AG04450 (cell line): ENCODE data around the gene MED14. TPM values are rescaled to one million over a fixed set of nuclear protein-coding genes. Genes with fewer than 3 reads are reported as not detected.

Experiments
- CTCF ChIA-PET: fragments of 300-600, 350-600 bp; formaldehyde crosslinking; extraction: SDS; loops from one replicate; lab custom pipeline; 2022; ENCODE audit warnings: antibody characterized with exemption, inconsistent platforms; lab: Charles Lee
- POLR2A ChIA-PET: fragments of 350-600 bp; formaldehyde crosslinking; extraction: SDS; loops from one replicate; lab custom pipeline; 2021; ENCODE audit warnings: antibody characterized with exemption, inconsistent platforms; lab: Yijun Ruan, JAX
- DNase-seq: peaks from one replicate; pipeline ENCODE4 v3.0.0-alpha.2; 2011; ENCODE audit warnings: low read depth, low spot score
- H3K27ac ChIP-seq: one replicate; pipeline ENCODE4 v1.5.1; 2012; ENCODE audit warnings: low read depth, low read length, control low read depth
- H3K27me3 ChIP-seq: one replicate; pipeline ENCODE4 v1.6.0; 2012; ENCODE audit warnings: low read length; ENCODE audit not compliant: control insufficient read depth, insufficient read depth
- H3K4me3 ChIP-seq: 2 replicates; pipeline ENCODE4 v1.5.1; 2011; ENCODE audit warnings: mild to moderate bottlenecking, low read depth, low read length, control low read depth
- H3K9me3 ChIP-seq: 2 replicates; pipeline ENCODE4 v1.5.1; 2012; ENCODE audit warnings: low read length; ENCODE audit not compliant: control insufficient read depth, insufficient read depth
- polyA plus RNA-seq: library from polyadenylated mRNA; depleted of rRNA; stranded (reverse); fragments of >200 nt; gene quantifications from 2 replicates; pipeline ENCODE4 v1.2.3, GENCODE V29; 2011
- TF ChIP-seq, protein P1 (sequence below): IDR thresholded peaks from 2 replicates; pipeline ENCODE4 v1.5.1; 2011; ENCODE audit warnings: low read depth, low read length, control low read depth, inconsistent platforms

Gene MED14
- polyA plus RNA-seq, 1 experiment = 52.8 TPM

GRCh38 chrX:40761762-40762161 is 26.4 kb upstream of the MED14 start:
- TF ChIP-seq, protein P1, sequence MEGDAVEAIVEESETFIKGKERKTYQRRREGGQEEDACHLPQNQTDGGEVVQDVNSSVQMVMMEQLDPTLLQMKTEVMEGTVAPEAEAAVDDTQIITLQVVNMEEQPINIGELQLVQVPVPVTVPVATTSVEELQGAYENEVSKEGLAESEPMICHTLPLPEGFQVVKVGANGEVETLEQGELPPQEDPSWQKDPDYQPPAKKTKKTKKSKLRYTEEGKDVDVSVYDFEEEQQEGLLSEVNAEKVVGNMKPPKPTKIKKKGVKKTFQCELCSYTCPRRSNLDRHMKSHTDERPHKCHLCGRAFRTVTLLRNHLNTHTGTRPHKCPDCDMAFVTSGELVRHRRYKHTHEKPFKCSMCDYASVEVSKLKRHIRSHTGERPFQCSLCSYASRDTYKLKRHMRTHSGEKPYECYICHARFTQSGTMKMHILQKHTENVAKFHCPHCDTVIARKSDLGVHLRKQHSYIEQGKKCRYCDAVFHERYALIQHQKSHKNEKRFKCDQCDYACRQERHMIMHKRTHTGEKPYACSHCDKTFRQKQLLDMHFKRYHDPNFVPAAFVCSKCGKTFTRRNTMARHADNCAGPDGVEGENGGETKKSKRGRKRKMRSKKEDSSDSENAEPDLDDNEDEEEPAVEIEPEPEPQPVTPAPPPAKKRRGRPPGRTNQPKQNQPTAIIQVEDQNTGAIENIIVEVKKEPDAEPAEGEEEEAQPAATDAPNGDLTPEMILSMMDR = no peak
- Histone ChIP-seq H3K9me3 (no peaks in the 10 kb centered on the region), H3K27ac (no peak overlapping the region), H3K4me3 (no peak overlapping the region), H3K27me3 (no peaks in the 10 kb centered on the region)
- CTCF ChIA-PET = no interaction called here
- DNase-seq = no peak
- POLR2A ChIA-PET = no interaction called here

DNA sequence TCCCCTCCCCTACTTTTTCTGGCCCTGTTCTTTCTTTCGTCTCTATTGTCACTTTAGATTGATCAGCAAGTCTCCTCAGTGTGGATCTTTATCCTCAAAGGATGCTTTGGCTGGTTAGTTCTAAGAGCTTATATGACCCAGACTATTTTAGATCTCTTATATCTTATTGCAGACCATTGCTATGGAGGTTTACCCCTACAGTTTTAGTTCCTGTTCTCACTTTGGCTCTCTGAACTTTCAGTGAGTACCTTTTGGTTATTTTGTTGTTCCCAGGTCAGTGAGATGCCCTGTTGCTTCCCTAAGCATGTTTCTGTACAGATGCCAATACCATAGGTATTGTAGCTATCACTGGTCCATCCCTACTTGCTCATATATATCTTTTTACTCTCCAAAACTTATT is 24.0 kb upstream of the MED14 start:
- TF ChIP-seq, protein P1 = no peak
- DNase-seq = no peak
- CTCF ChIA-PET = interaction anchor here (1.9 kb wide), 1 partner anchor 35 kb away, joined by 5 read pairs; no protein-coding TSS in a partner anchor
- H3K4me3 ChIP-seq = no peak overlapping the region
- POLR2A ChIA-PET = no interaction called here
- H3K27me3 ChIP-seq = no peaks in the 10 kb centered on the region
- no peak overlapping the region for H3K27ac ChIP-seq
- no peaks in the 10 kb centered on the region for H3K9me3 ChIP-seq

DNA sequence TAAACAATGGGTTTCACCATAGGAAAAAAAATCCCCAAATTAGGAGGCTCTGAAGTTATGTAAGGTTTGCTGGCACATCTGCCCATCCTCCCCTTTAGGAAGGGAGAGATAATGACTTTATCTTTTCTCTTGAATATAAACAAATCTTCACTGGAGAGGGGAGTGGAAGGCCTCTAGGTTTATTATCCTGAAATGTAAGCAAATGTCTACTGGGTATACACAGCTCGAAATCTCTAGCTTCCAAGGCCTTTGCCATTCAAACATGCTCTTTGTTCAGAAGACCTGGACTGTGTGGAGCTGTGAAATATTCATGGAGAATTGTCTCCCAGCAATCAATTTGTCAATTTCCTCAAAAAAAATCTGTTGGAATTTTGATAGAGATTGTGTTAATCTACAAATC is 21.7 kb upstream of the MED14 start:
- Histone ChIP-seq H3K27me3 (no peaks in the 10 kb centered on the region), H3K9me3 (no peaks in the 10 kb centered on the region), H3K27ac (no peak overlapping the region), H3K4me3 (no peak overlapping the region)
- TF ChIP-seq, protein P1 = no peak
- CTCF ChIA-PET = interaction anchor here (0.6 kb wide), 1 partner anchor 428 kb away, joined by 3 read pairs; no protein-coding TSS in a partner anchor
- no peak for DNase-seq
- POLR2A ChIA-PET = no interaction called here

- CTCF ChIA-PET = interaction anchor here (1.7 kb wide), 1 partner anchor 11 kb away, joined by 4 read pairs; no protein-coding TSS in a partner anchor
- POLR2A ChIA-PET = no interaction called here
- Histone ChIP-seq H3K27ac (no peak overlapping the region), H3K27me3 (no peaks in the 10 kb centered on the region), H3K9me3 (no peaks in the 10 kb centered on the region), H3K4me3 (no peak overlapping the region)
- DNase-seq = no peak
- TF ChIP-seq, protein P1 = no peak
Measured at GRCh38 chrX:40755291-40756249, 20.2 kb upstream of the MED14 start.
